Transverse colon (tissue), 4 donors: Measurements from ENCODE around the gene APBB1IP.

Experiments used
- POLR2A ChIP-seq: fragments of 450-650 bp; IDR thresholded peaks from one replicate; pipeline ENCODE4 v1.6.1; 2016; ENCODE audit warnings: antibody characterized with exemption, mild to moderate bottlenecking, moderate library complexity
- POLR2AphosphoS5 ChIP-seq, 3 donors: sonication (generic); formaldehyde crosslinking; IDR thresholded peaks; one replicate each; pipeline ENCODE4 v1.6.1; 2016; ENCODE audit warnings: antibody characterized with exemption in 3 of 3
- TF ChIP-seq, protein P1 (sequence below), 5 experiments: fragments of 200-600 bp in 3 of 5; fragments of 450-650 bp in 2 of 5; sonication (generic) in 3 of 5; IDR thresholded peaks; 1 replicate in 2 of 5; 2 replicates in 3 of 5; pipeline ENCODE4 v1.5.1; 2016 to 2017; ENCODE audit warnings: antibody characterized with exemption in 5 of 5, inconsistent platforms in 3 of 5, mild to moderate bottlenecking in 2 of 5, moderate library complexity in 1 of 5

DNA sequence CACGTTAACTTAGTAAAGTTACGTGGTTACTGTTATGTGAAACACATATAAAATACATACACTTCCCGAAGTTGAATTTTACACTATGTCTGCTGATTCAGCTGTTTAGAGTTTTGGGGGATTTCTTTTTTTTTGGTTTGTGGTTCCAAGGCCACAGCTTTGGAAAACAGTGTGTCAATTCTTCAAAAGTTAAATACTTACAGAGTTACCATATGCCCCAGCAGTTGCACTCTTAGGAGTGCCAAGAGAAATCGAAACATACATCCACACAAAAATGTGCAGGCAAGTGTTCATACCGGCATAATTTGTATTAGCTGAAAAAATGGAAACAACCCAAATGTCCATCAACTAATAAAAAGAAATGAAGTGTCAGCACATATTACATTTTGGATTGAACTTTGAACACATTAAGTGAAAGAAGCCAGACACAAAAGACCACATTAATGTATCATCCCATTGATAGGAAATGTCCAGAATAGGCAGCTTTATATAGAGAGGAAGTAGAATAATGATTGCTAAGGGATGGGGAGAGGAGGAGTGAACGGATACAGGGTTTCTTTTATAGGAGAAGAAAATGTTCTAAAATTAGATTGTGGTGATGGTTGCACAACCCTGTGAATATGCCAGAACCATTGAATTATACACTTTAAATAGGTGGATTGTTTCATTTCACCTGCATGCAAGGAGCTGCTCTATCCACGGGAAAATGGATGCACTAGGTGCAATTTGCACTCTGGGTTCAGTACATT, 17.6 kb downstream of the APBB1IP start:
- TF ChIP-seq, protein P1, sequence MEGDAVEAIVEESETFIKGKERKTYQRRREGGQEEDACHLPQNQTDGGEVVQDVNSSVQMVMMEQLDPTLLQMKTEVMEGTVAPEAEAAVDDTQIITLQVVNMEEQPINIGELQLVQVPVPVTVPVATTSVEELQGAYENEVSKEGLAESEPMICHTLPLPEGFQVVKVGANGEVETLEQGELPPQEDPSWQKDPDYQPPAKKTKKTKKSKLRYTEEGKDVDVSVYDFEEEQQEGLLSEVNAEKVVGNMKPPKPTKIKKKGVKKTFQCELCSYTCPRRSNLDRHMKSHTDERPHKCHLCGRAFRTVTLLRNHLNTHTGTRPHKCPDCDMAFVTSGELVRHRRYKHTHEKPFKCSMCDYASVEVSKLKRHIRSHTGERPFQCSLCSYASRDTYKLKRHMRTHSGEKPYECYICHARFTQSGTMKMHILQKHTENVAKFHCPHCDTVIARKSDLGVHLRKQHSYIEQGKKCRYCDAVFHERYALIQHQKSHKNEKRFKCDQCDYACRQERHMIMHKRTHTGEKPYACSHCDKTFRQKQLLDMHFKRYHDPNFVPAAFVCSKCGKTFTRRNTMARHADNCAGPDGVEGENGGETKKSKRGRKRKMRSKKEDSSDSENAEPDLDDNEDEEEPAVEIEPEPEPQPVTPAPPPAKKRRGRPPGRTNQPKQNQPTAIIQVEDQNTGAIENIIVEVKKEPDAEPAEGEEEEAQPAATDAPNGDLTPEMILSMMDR (IDR thresholded peaks at IDR 0.05): no peak
- TF ChIP-seq POLR2A (no peak), POLR2AphosphoS5 (IDR thresholded peaks at IDR 0.05) (no peak)
